GM12878 (cell line): Measurements from ENCODE around the gene PLPP6. TPM values are rescaled to one million over a fixed set of nuclear protein-coding genes. Genes with fewer than 3 reads are reported as not detected.

Experiments
- ATAC-seq: fragments of 200-7000 bp; cut with Tn5 transposase; 3 replicates; pipeline ENCODE4 v1.9.1; 2020; ENCODE audit warnings: mild to moderate bottlenecking, moderate library complexity
- BruUV-seq: library from RNA; stranded (reverse); fragments of 400-500 nt; replicated peaks from 2 replicates; lab custom pipeline; 2021; lab: Mats Ljungman, UMichigan
- CTCF ChIA-PET: fragments of 300-600 bp; sonication (Branson Sonifier 250); formaldehyde crosslinking; extraction: SDS; loops from one replicate; lab custom pipeline; 2021; ENCODE audit warnings: inconsistent platforms; lab: Yijun Ruan, JAX
- POLR2A ChIA-PET: fragments of 350-600 bp; formaldehyde crosslinking; extraction: SDS; loops from one replicate; lab custom pipeline; 2021; ENCODE audit warnings: inconsistent platforms; lab: Charles Lee
- RAD21 ChIA-PET: fragments of 300-600 bp; sonication (Branson Sonifier 250); formaldehyde crosslinking; loops from one replicate; lab custom pipeline; 2023; ENCODE audit warnings: antibody characterized with exemption; ENCODE audit not compliant: unreplicated experiment; lab: Charles Lee
- SMC1A ChIA-PET: fragments of 300-600 bp; sonication (Branson Sonifier 250); formaldehyde crosslinking; loops from one replicate; lab custom pipeline; 2023; ENCODE audit not compliant: unreplicated experiment, uncharacterized antibody; lab: Charles Lee
- DNase-seq: peaks from one replicate; pipeline ENCODE4 v3.0.0-alpha.2; 2011; ENCODE audit warnings: low read depth, low spot score
- FAIRE-seq: peaks from 3 replicates; lab custom pipeline; 2011; peaks lifted over from hg19 to GRCh38; lab: Jason Lieb, UNC
- H2AFZ ChIP-seq: 2 replicates; pipeline ENCODE4 v1.6.0; 2011; ENCODE audit warnings: low read depth, low read length, control low read depth; ENCODE audit not compliant: control insufficient read depth
- H3K27ac ChIP-seq: 2 replicates; pipeline ENCODE4 v1.5.1; 2011; ENCODE audit warnings: control low read depth; ENCODE audit not compliant: control insufficient read depth, insufficient read depth
- H3K27me3 ChIP-seq, 2 experiments: replicated peaks in 1 of 2; 2 replicates each; pipeline versions ENCODE4 v1.6.0 to v1.6.1; 2011; ENCODE audit warnings: low read length in 1 of 2; ENCODE audit not compliant: control insufficient read depth in 2 of 2, insufficient read depth in 2 of 2
- H3K36me3 ChIP-seq, 2 experiments: 2 replicates each; pipeline ENCODE4 v1.5.1; 2011; ENCODE audit warnings: low read length in 1 of 2; ENCODE audit not compliant: control insufficient read depth in 2 of 2, insufficient read depth in 2 of 2
- H3K4me1 ChIP-seq: 2 replicates; pipeline ENCODE4 v1.6.1; 2011; ENCODE audit warnings: mild to moderate bottlenecking, low read length, moderate library complexity, mixed read lengths; ENCODE audit not compliant: control insufficient read depth, insufficient read depth
- H3K4me2 ChIP-seq: 2 replicates; pipeline ENCODE4 v1.6.0; 2011; ENCODE audit warnings: control low read depth; ENCODE audit not compliant: control insufficient read depth, insufficient read depth
- H3K4me3 ChIP-seq: fragments of 200-600 bp; sonication (generic); 2 replicates; pipeline ENCODE4 v1.5.1; 2016
- H3K79me2 ChIP-seq: 2 replicates; pipeline ENCODE4 v1.6.0; 2011; ENCODE audit warnings: low read length; ENCODE audit not compliant: control insufficient read depth, insufficient read depth
- H3K9ac ChIP-seq: 2 replicates; pipeline ENCODE4 v1.8.0; 2011; ENCODE audit warnings: low read length, control low read depth, mixed read lengths; ENCODE audit not compliant: control insufficient read depth, insufficient read depth
- H3K9me3 ChIP-seq: replicated peaks from 3 replicates; pipeline ENCODE4 v1.5.1; 2011; ENCODE audit warnings: mild to moderate bottlenecking, low read length; ENCODE audit not compliant: control insufficient read depth, insufficient read depth
- H4K20me1 ChIP-seq: 2 replicates; pipeline ENCODE4 v1.6.0; 2011; ENCODE audit not compliant: control insufficient read depth, insufficient read depth
- BHLHE40 ChIP-seq, 2 experiments: fragments of 450-650 bp in 1 of 2; IDR thresholded peaks; 2 replicates each; pipeline ENCODE4 v1.6.1; 2011 to 2017; ENCODE audit warnings: low read depth in 2 of 2, borderline replicate concordance in 1 of 2, improper control_type of control experiment in 1 of 2, low read length in 1 of 2, mild to moderate bottlenecking in 1 of 2
- KLF5 ChIP-seq: fragments of 450-650 bp; IDR thresholded peaks from 2 replicates; pipeline ENCODE4 v1.6.1; 2014; ENCODE audit warnings: mild to moderate bottlenecking; ENCODE audit not compliant: partially characterized antibody
- NFXL1 ChIP-seq: fragments of 450-650 bp; IDR thresholded peaks from 2 replicates; pipeline ENCODE4 v1.6.1; 2017; ENCODE audit warnings: antibody characterized with exemption, mild to moderate bottlenecking, borderline replicate concordance
- NFYB ChIP-seq: IDR thresholded peaks from 2 replicates; pipeline ENCODE4 v1.6.1; 2011; ENCODE audit warnings: low read depth, mild to moderate bottlenecking, low read length, improper control_type of control experiment, moderate library complexity; ENCODE audit not compliant: insufficient read depth
- NR2C1 ChIP-seq: fragments of 450-650 bp; IDR thresholded peaks from 2 replicates; pipeline ENCODE4 v1.6.1; 2017; ENCODE audit warnings: antibody characterized with exemption, mild to moderate bottlenecking, moderate library complexity
- PAX8 ChIP-seq: fragments of 450-650 bp; IDR thresholded peaks from 2 replicates; pipeline ENCODE4 v1.6.1; 2017; ENCODE audit warnings: mild to moderate bottlenecking, moderate library complexity
- PML ChIP-seq: IDR thresholded peaks from 2 replicates; pipeline ENCODE4 v1.6.1; 2012; ENCODE audit warnings: low read length, inconsistent platforms
- PRDM15 ChIP-seq: fragments of 450-650 bp; formaldehyde crosslinking; IDR thresholded peaks from 2 replicates; pipeline ENCODE4 v1.4.0; 2020; ENCODE audit warnings: mild to moderate bottlenecking, moderate library complexity
- RBBP5 ChIP-seq: fragments of 200-600 bp; sonication (generic); conservative IDR thresholded peaks from 2 replicates; pipeline ENCODE4 v1.6.1; 2016
- SMAD1 ChIP-seq: fragments of 450-650 bp; IDR thresholded peaks from 2 replicates; pipeline ENCODE4 v1.6.1; 2018; ENCODE audit warnings: mild to moderate bottlenecking, low read depth; ENCODE audit not compliant: partially characterized antibody
- SUZ12 ChIP-seq: fragments of 200-600 bp; sonication (generic); IDR thresholded peaks from one replicate; pipeline ENCODE4 v1.6.1; 2018; ENCODE audit warnings: antibody characterized with exemption, mild to moderate bottlenecking; ENCODE audit not compliant: unreplicated experiment
- WRNIP1 ChIP-seq: IDR thresholded peaks from 2 replicates; pipeline ENCODE4 v1.6.1; 2011; ENCODE audit warnings: low read depth, low read length, improper control_type of control experiment, borderline replicate concordance
- ZNF622 ChIP-seq: fragments of 450-650 bp; IDR thresholded peaks from 2 replicates; pipeline ENCODE4 v1.6.1; 2017; ENCODE audit warnings: mild to moderate bottlenecking, inconsistent platforms
- WGBS: methylation state at CpG from one replicate; pipeline ENCODE4 v1.1.6; 2016; ENCODE audit warnings: low lambda C conversion rate; ENCODE audit not compliant: insufficient replicate concordance, insufficient coverage; ENCODE audit errors: missing lambda C conversion rate; 5-methylcytosine and 5-hydroxymethylcytosine counted together
- in situ Hi-C: fragments of 300-500 bp; cut with MboI; formaldehyde crosslinking; loops from 9 replicates; pipeline ENCODE4 v1.14.3; 2018; ENCODE audit warnings: mixed read lengths
- intact Hi-C: fragments of 100-400 bp; cut with micrococcal nuclease; formaldehyde crosslinking; loops from one replicate; pipeline ENCODE4 v1.14.2; 2022; ENCODE audit not compliant: unreplicated experiment
- polyA plus RNA-seq, 11 experiments: library from polyadenylated mRNA; depleted of rRNA in 4 of 11; unstranded in 6 of 11; stranded (reverse) in 5 of 11; fragments of >200 nt; fragmentation: Nextera tagmentation in 4 of 11; fragmentation: Illumina TruSeq in 1 of 11; extraction: Ambion mirVana in 4 of 11; extraction: Trizol in 1 of 11; gene quantifications; 1 replicate in 1 of 11; 2 replicates in 10 of 11; pipeline versions ENCODE4 v1.2.1 to v1.2.3, GENCODE V29; 2011 to 2016; ENCODE audit warnings: inconsistent platforms in 2 of 11, missing spikeins in 2 of 11, low read depth in 1 of 11
- total RNA-seq, 4 experiments: library from RNA; depleted of rRNA in 3 of 4; stranded (reverse); fragments of >200 nt in 3 of 4; fragmentation: Illumina TruSeq in 1 of 4; extraction: Trizol in 1 of 4; gene quantifications; 2 replicates each; pipeline versions ENCODE4 v1.2.1 to v1.2.3, GENCODE V29; 2013 to 2021

The PLPP6 gene
- total and polyA plus RNA-seq, 10 of the 15 experiments (the other 5 are each of a cell fraction or from before 2014, with no cell fraction given), result 1.6 to 11.3 (median 6.9) TPM

- 92% methylated on average over 2 of the region's 2 CpGs for WGBS
- ChIA-PET SMC1A (interaction anchor here (1.0 to 1.9 kb wide), 3 partner anchors 15 to 48 kb away, joined by 4 to 5 read pairs (median 4); no protein-coding TSS in a partner anchor), CTCF (no interaction called here), POLR2A (interaction anchor here (0.6 kb wide), 1 partner anchor 13 kb away, joined by 3 read pairs; no protein-coding TSS in a partner anchor), RAD21 (no interaction called here)
- Histone ChIP-seq H3K27ac (peak overlapping the region; percentile 16; the same call in 1 of the 2 replicates), H3K9me3 (no peaks in the 10 kb centered on the region), H3K27me3 (no peaks in the 10 kb centered on the region), H2AFZ (no peak overlapping the region), H4K20me1 (no peaks in the 10 kb centered on the region), H3K4me3 (no peak overlapping the region), H3K4me1 (peaks cover 12% of the 10 kb centered on the region), H3K36me3 (peaks cover 0 to 9% of the 10 kb centered on the region in 2 experiments; a peak in 2 of 4 replicates), H3K79me2 (no peaks in the 10 kb centered on the region; the same call in none of the 2 replicates), H3K4me2 (no peak overlapping the region; the same call in 1 of the 2 replicates), H3K9ac (no peak overlapping the region)
- ATAC-seq (no peak), DNase-seq (no peak), FAIRE-seq (peak; percentile 49)
- in situ Hi-C loops, result no loop called here
- TF ChIP-seq RBBP5, result no peak
- no peak for TF ChIP-seq PRDM15 (CRISPR knock-in tag)
- TF ChIP-seq ZNF622, result no peak
- no peak for TF ChIP-seq NR2C1
- no peak for TF ChIP-seq WRNIP1
- no peak for TF ChIP-seq SMAD1
- no peak for TF ChIP-seq PML
- no peak for TF ChIP-seq NFYB
- TF ChIP-seq BHLHE40 (IDR thresholded peaks at IDR 0.05; ENCODE audit: borderline replicate concordance in 1 of 2, low read depth in 2 of 2, low read length in 1 of 2), result no peak
- no peak for TF ChIP-seq SUZ12
- no peak for TF ChIP-seq PAX8
- no peak for TF ChIP-seq KLF5
- TF ChIP-seq NFXL1, result no peak
- BruUV-seq, result no TSS peak
- intact Hi-C loops, result loop anchor here (1.0 kb wide), 1 partner anchor 8 kb away; no protein-coding TSS in a partner anchor
Measured at GRCh38 chr9:4689021-4689420, 26.9 kb downstream of the PLPP6 start.
